Skin of body (tissue), 1 donor: ENCODE data around the gene KMO. TPM values are rescaled to one million over a fixed set of nuclear protein-coding genes. Genes with fewer than 3 reads are reported as not detected.

Source experiments
- total RNA-seq: library from RNA; depleted of rRNA; stranded (reverse); fragments of >200 nt; gene quantifications from one replicate; pipeline ENCODE4 v1.2.3, GENCODE V29; 2014

KMO gene
- total RNA-seq, 1 donor from 2014 or later, result 0.10 TPM

Other genes with a start within 250 kb of the KMO start
- 0.39 TPM for gene RGS7, start 175.2 kb upstream of the KMO start, total RNA-seq
- 50.9 TPM for gene FH, start 12.6 kb upstream of the KMO start, total RNA-seq
- 13.9 TPM for gene CHML, start 108.0 kb downstream of the KMO start, total RNA-seq
- gene OPN3, start 108.0 kb downstream of the KMO start, total RNA-seq, result 11.9 TPM
- gene WDR64, start 119.9 kb downstream of the KMO start, total RNA-seq, result not detected